ENCODE data around the gene C9orf72. TPM values are rescaled to one million over a fixed set of nuclear protein-coding genes. Genes with fewer than 3 reads are reported as not detected.
"Not testable (repeated sequence)": the region's sequence is repeated elsewhere in the genome, so short reads cannot be mapped to it uniquely, and the experiment has no call there.

The C9orf72 gene
- polyA plus RNA-seq, 3 donors = 12.9 to 24.9 (median 19.8) TPM

- DNase-seq = no peak
These were observed 53.5 kb downstream of the C9orf72 start for GRCh38 chr9:27519466-27520465.

- no peak for DNase-seq
These were observed 54.5 kb downstream of the C9orf72 start for GRCh38 chr9:27518809-27519208.

- DNase-seq = no peak
These were observed 55.3 kb downstream of the C9orf72 start for GRCh38 chr9:27518006-27518405.

GRCh38 chr9:27514551-27514950 is 58.7 kb downstream of the C9orf72 start:
- DNase-seq = no peak

- no peak for DNase-seq
These were observed 61.5 kb downstream of the C9orf72 start for GRCh38 chr9:27511771-27512170.

GRCh38 chr9:27510780-27511179 is 62.5 kb downstream of the C9orf72 start:
- no peak for DNase-seq

- DNase-seq = no peak
These were observed 66.3 kb downstream of the C9orf72 start for GRCh38 chr9:27506981-27507380.

GRCh38 chr9:27505744-27506161 is 67.5 kb downstream of the C9orf72 start:
- DNase-seq = no peak

- no peak for DNase-seq
These were observed 69.0 kb downstream of the C9orf72 start for GRCh38 chr9:27504259-27504658.

GRCh38 chr9:27503623-27504022 is 69.7 kb downstream of the C9orf72 start:
- no peak for DNase-seq

GRCh38 chr9:27500902-27501301 is 72.4 kb downstream of the C9orf72 start:
- DNase-seq = not testable (repeated sequence)

- DNase-seq = no peak
These were observed 73.8 kb downstream of the C9orf72 start for GRCh38 chr9:27499451-27499850.

- no peak for DNase-seq
These were observed 75.3 kb downstream of the C9orf72 start for GRCh38 chr9:27497883-27498417.

Other genes with a start within 250 kb of the C9orf72 start
- not detected for gene IFNK, start 49.2 kb downstream of the C9orf72 start, polyA plus RNA-seq (ENCODE audit: insufficient read length in 3 of 3)
- gene MOB3B, start 43.7 kb downstream of the C9orf72 start, polyA plus RNA-seq (ENCODE audit: insufficient read length in 3 of 3) = 10 to 100 TPM; 22.2 to 25.4 (median 23.7) TPM

Data from renal pelvis (tissue), 4 donors.